GM21737 (cell line): ENCODE data around the gene UNKL.

Source experiments
- ATAC-seq: cut with Tn5 transposase; IDR thresholded peaks from one replicate; pipeline ENCODE4 v1.9.1; 2021; ENCODE audit warnings: mild to moderate bottlenecking, moderate library complexity; ENCODE audit not compliant: unreplicated experiment

UNKL gene

DNA sequence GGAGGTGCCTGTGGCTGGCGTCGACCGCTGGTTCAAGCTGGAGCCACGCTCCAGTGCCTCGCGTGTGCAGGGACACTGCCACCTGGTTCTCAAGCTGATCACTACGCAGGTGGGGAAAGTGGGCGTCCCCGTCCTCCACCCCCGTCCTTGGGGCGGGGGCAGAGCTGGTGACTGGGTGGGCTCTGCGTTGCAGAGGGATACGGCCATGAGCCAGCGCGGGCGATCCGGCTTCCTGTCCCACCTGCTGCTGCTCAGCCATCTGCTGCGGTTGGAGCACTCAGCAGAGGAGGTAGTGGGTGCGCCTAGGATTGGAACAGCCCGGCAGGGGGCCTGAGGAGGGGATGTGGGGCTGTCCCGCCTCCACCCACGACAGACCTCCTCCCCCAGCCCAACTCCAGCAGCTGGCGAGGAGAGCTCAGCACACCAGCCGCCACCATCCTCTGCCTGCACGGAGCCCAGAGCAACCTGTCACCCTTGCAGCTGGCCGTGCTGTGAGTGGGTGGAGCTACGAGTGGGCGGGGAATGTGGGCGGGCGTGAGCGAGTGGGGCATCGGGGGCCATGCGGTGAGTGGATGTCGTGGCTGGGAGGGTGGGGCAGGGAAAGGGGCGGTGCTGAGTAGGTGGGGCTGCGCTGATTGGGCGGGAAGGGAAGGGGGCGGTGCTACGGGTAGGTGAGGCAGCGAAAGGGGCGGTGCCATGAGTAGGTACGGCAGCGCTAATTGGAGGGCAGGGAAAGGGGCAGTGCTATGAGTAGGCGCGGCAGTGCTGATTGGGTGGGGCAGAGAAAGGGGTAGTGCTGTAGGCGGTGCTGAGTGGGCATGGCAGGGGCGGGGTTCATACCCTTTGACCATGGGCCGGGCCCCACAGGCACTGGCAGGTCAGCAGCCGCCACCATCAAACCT, 71.7 kb downstream of the UNKL start:
- peak; percentile 75 for ATAC-seq

DNA sequence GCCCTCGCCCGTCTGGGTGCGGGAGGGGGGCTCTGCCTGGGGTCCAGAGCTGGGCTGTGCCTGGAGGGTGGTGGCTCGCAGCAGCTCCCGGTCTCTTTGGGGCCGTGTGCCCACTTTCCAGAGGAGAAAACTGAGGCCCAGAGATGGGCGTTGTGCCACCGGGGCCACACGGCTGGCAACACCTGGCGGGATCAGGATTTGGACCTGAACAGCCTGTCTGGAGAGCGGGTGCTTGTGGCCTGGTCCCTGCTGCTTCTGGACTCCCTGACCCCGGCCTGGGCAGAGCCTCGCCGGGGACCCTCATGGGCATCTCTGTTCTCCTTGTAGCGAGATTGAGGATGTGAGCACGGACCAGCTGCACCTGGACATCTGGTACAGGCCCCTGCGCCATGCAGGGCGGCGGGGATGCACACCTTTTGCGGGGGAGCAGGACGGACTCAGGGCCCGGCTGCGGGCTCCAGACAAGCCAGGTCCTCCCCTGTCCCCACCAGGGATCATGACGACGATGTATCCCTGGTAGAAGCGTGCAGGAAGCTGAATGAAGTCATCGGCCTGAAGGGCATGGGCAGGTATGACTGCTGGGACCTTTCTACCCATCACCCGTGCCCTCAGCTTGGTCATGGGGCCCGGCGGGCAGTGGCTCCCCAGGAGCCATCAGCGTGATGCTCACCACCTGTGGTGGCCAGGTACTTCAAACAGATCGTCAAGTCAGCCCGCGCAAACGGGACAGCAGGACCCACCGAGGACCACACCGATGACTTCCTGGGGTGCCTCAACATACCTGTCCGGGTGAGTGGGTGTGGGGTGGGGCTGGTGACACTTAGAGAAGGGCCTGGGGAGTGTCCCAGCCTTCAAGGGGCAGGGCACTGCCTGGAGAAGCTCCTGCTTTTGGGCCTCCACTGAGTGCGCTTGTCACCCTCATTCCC, 72.7 kb downstream of the UNKL start:
- no peak for ATAC-seq

DNA sequence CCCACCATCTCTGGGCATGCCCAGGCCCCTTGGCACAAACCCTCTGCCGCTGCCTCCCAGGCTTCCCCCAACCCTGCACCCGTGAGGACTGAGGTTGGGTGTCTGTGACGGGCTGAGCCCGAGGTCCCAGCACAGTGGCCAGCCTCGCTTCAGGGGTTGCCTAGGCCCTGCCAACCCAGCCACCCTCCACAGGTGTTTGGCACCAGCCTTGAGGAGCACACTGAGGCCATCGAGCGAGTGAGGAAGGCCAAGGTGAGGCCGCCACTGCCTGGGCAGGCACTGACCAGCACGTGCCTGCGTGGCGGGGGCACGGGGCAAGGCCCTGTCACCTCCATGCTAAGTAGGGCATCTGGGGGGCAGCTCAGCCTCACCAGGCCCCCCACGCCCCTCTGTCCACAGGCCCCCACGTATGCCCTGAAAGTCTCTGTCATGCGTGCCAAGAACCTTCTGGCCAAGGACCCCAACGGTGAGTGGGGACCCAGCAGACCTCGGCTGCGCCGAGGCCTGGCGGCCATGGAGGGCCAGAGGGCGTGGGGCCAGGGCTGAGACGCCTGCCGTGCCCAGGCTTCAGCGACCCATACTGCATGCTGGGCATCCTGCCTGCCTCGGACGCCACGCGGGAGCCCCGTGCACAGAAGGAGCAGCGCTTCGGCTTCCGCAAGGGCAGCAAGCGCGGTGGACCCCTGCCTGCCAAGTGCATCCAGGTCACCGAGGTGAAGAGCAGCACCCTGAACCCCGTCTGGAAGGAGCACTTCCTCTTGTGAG, 73.6 kb downstream of the UNKL start:
- ATAC-seq: no peak

DNA sequence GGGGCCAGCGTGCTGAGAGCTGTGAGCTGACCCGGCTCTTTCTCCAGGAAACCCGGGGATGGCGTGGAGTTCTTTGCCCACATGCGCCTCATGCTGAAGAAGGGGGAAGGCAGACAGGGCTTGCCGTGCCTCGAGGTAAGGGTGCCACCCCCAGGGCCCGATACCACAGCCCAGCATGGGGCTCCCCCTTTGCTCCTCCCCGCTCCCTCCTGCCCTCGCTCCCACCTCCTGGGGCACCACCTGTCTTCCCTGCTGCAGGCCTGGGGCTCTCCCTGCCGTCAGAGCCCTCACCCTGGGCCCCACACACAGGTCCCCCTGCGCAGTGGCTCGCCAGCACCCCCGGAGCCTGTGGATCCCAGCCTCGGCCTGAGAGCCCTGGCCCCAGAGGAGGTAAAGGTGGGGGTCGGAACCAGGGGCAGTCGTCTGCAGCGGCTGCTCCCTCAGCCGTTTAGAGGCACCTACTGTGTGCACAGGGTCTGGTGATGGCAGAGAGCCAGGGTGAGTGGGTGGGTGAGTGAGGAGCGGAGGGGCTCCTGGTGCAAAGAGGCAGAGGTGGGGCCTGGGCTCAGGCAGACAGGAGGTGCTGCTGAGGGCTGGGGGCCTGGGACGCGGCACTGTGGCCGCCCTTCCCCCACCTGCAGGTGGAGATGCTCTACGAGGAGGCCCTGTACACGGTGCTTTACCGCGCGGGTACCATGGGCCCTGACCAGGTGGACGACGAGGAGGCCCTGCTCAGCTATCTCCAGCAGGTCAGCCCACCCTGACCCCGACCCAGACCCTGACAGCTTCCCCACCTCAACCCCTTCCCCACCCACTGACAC, 75.4 kb downstream of the UNKL start:
- ATAC-seq: no peak

DNA sequence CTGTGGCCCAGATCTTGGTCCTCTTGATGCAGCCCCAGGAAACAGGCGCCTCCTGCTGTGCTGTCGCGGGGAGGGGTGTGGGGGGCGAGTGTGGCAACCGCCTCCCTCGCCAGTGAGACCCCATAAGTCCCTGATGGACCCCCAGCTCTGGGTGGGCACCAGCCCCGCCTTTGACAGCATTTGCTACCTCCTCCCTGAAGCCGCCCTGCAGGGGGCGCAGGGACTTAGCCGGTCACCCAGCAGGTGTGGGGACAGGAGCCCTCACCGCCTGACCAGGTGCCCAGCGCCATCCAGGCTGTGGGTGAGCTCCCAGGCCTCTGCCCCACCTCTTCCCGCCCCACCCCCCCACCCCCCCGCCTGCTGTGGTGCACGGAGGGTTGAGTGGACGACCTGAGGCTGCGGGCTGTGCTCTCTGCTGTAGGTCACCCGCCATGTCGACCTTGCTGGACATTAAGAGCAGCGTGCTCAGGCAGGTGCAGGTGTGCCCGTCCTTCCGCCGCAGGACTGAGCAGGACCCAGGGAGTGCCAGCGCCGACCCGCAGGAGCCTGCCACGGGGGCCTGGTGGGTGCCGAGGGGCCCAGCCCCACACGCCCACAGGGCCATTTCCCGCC, 76.3 kb downstream of the UNKL start:
- no peak for ATAC-seq

DNA sequence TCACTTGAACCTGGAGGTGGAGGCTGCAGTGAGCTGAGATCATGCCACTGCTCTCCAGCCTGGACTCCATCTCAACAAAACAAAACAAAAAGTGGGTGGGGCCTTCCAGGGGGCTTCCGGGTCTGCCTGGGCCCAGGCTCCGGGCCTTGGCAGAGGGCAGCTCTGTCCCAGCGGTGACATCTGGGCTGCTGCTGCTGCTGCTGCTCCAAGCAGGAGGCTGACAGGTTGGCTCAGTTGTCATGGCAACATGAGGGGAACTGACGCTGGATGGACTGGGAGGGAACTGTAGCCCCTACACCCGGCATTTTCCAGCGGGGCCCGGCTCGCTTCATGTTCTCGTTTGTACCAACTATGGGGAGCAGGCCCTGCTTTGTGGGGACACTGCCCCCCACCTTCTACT, 77.0 kb downstream of the UNKL start:
- ATAC-seq: no peak

DNA sequence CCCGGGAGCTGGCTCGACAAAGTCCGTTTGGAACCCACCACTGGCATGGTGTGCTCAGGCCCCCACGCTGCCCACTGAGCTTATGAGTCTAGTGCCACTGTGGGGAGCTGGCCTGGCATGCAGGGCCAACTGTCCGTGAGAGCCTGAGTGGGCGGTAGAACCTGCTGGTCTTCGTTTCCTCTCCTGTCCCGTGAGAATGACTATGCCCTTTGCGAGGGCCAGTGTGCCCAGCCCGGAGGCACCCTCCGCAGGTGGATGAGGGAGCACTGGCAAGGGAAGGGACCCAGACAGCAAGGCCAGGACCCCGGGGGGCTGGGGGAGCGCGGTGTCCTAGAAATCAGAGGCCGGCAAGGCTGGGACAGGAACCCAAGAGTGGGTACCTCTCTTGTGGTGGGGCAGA, 77.9 kb downstream of the UNKL start:
- ATAC-seq: no peak

DNA sequence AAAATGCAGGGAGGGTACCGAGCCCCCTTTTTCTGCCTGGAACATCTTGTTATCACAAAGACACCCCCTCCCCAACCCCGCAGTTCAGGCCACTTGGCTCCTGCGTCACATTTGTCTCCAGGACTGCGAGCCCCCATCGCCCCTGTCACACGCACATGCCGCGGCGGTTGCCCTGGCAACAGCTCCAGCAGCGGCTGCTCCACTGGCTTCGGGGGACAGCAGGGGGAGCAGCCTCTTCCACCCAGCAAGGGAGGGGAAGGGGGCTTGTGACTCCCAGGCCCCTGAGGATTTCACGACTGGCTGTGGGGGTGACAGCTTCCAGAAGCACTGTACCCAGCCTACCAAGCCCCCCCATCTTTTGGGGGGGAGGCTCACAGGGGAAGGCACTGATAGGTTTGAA, 78.5 kb downstream of the UNKL start:
- no peak for ATAC-seq

DNA sequence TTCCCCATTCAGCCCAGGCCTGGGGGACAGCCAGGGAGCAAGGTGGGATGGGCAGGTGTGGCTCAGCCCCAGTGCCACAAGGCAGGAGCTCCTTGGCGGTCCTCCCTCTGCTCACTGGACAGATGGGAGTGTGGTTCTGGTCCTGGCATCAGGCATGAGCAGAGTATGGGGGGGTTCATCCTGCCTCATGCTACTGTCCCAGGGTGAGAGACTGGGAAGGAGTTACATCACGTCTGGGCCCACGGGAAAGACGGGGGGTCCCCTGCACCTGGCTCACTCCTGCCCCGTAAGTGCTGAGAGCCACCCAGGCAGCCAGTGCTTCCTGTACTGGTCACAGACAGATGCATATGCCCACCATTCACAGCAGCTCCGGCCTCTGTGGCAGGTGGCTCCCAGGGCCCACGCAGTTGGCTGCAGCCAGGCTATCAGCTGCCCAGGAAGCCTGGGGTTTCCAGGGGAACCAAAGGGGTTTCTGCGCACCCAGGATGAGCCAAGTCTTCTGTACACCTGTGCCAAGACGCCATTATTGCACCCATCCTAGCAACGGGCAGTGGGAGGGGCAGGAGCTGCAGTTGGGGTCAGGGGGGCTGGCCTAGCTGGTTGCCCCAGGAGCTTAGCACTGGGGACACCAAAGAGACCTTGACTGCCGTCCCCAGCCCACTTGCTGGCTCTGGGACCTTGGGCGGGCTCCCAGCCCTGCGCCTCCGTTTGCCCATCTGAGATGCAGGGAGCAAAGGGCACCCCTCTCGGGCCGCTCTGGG, 79.1 kb downstream of the UNKL start:
- no peak for ATAC-seq

DNA sequence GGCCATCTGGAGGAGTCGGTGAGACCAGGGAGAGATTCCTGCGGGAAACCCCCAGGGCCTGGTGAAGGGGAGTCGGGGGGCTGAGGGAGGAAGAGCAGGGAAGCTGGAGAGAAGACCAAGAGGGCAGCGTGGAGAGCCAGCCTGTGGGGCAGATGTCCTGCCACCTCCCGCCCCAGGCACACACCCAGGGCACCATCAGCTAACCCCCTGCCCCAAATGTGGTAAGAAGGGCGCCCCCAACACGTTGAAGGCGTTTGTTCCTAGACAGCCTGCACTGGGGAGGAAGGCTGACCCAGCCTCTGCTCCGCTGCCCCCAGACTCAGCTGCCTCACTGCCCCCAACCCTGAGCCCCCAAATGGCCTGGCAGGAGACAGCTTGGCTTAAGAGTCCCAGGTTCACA, 79.8 kb downstream of the UNKL start:
- no peak for ATAC-seq

DNA sequence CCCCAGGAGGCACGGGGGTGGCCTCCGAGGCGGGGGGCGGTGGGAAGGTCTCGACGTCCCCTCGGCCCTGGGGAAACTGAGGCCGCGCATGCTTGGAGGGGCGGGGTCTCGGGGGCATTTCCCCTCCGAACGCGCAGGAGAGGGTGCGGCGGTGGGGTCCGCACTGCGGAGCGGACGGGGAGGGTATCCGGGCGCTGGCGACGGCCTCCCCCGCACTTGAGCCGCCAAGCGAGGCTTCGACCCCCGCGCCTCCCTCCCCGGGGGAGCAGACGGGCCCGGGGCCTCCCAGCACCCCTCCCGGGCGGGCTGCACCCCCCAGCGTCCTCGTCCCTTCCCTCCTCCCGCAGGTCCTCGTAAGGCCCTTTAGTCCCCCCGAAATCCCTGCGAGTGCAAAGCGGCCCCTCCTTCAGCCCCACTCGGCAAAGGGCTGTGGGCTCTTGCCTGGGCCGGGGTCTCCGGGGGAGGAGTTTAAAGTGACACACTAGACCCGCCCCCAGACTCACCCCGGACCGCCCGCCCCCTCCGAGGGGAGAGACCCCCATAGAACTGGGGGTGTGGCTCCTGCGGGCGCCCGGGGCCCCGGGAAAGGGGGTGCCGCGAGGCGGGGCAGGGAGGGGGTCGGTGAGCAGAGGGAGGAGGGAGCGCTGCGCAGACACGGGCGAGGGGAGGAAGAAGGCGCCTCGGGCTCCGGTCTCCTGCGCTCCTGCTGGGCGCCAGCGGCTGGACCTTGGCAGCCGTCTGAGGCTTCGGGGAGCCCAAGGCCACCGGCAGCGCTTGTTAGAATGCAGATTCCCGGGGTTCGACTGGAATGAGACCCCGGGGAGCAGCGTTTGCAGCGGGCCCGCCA, 80.4 kb downstream of the UNKL start:
- no peak for ATAC-seq

DNA sequence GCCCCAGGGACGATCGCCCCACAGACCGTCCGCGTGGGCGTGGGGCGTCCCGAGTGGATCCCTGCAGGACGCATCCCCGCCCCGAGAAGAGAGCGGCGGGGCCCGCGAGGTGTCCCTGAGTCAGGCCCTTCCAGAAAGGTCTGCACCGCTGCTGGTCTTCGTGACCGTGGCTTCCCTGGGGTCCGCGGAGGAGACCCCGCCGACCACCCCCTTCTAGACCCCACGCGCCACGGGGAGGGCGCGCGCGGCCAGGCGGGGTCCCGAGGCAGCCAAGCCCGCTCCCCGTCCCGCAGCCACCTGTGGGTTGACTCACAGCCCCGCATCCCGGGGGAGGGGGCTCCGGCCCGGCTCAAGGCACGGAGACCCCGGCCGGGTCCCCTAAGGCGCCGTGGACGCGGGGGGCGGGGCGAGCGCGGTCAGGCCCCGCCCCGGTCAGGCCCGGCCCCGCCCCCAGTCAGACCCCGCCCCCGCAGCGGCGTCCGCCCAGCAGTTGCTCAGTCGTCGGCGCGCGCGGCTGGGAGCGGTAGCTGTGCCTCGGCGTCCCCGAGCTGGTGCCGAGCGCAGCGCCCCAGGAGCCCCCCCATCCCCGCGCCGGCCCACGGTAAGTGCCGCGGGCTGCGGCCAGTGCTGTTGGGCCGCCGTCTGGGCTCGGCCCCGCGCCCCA, 81.2 kb downstream of the UNKL start, which contains the start of gene BAIAP3:
Gene BAIAP3, plus strand, starts transcription at position 497 of the 664 bp plus-strand sequence. CDS start 4,905 bp downstream, outside the sequence.
- no peak for ATAC-seq

DNA sequence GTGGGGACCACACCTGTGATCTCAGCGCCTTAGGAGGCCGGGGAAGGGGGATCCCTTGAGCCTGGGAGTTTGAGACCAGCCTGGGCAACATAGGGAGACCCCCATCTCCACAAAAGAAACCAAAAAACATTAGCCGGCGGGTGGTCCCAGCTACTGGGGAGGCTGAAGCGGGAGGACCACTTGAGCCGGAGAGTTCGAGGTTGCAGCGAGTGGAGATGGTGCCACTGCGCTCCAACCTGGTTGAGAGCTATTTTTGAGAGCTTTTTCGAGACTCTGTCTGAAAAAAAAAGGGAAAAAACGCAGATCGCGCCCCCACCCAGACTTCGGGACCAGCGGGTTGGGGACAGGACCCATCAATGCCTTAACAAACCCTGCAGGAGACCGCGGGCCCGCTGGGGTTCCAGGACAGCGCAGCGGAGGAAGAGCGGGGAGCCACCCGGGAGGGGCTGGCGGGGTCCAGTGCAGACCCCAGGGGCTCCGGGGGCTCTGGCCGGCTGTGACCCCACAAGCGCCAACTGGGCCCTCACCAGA, 81.8 kb downstream of the UNKL start:
- no peak for ATAC-seq

DNA sequence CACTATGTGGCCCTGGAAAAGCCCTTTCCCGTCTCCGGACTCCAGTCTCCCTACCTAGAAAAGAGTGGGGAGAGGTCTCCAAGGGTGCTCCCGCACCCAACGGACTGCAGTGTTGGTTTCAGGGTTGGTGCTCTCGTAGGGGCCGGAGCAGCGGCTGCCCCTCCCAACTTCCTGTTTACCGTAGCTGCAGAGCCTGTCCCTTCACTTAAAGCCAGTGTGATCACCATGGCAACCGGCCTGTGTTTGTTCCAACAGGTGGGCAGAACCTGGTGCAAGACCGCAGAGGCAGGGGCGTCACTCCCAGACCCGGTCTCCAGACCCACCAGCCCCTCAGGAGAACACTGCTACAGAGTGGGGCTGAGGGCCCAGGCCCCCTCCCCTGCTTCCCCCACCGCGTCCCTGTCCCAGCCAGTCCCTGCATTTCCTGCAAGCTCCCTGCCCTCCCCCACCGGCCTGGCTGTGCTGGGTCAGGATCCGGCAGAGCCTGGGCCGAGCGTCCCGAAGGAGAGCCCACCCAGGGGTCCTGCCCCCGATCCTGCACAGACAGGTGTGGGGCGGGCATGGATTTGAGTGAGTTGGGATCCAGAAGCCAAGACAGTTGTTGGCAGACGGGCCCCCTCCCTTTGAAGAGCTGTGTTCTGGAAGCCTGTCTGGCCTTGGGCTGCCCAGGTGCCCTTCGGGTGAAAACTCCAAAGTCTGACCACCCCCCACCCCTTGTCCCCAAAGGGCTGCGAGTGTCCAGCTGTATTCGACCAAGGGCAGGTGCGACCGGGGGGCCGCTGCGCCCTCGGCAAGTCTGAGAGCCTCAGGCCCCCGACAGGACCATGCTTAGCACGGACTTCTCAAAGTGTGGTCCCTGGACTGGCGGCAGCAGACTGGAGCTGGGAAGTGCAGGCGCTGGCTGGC, 82.5 kb downstream of the UNKL start:
- ATAC-seq: no peak

DNA sequence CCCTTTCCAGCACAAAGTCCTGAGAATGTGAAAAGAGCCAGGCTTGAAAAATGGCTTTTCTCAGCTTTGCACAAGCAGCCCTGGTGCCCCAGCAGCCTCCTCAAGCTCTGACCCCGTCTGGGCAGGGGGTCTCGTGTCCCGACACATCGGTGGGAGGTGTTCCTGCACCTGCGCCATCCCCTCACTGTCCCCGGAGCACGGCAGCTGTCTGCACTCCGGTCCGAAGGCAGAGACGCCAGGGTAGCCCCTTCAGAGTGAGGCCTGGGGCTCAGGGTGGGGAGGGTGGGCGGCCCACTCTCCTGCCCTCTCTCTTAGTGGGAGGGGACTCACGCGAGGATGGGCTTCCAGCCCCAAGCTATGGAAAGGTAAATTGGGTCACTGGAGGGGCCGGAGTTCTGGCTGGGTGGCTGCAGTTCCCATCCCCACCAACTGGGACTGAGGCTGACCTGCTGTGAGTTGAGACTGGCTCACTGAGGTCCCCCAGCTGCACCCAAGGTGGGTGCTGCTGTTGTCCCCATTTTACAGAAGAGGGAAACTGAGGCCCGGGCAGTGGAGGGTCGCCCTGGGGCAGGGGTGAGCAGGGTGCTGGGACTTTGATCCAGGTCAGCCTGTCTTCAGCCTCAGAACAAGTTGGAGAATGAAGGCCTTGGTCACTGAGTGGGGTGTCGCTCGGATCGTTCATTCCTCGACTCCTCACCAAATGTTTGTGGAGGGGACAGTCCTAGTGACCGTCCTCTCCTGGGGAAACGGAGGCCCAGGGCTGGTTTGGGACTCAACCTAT, 83.4 kb downstream of the UNKL start:
- no peak for ATAC-seq
